GM12872 (cell line): Measurements from ENCODE around the gene HOXC10.

Source experiments
- TF ChIP-seq, protein P1 (sequence below): IDR thresholded peaks from 3 replicates; pipeline ENCODE4 v1.5.1; 2011; ENCODE audit warnings: low read depth, mild to moderate bottlenecking, low read length, moderate library complexity; ENCODE audit not compliant: insufficient read depth

The HOXC10 gene

DNA sequence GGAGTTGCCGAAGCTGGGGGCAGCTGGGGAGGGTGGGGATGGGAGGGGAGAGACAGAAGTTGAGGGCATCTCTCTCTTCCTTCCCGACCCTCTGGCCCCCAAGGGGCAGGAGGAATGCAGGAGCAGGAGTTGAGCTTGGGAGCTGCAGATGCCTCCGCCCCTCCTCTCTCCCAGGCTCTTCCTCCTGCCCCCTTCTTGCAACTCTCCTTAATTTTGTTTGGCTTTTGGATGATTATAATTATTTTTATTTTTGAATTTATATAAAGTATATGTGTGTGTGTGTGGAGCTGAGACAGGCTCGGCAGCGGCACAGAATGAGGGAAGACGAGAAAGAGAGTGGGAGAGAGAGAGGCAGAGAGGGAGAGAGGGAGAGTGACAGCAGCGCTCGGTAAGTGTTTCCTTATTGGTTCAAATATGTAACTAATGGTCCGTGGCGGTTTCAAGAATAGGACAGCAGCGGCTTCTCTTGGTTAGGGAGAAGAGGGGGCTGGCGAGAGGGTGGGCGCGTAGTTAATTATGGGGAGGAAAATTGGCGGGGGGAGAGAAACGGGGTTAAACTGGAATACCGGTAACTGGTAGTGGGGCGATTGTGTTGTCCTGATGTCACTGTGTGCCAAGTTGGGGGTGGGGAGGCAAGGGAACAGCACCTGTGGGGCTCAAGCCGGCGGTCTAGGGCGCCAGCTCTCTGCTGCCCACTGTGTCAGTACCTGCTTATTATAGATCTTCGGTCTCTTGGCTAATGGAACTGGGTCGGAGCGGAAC, 32.3 kb downstream of the HOXC10 start:
- TF ChIP-seq, protein P1, sequence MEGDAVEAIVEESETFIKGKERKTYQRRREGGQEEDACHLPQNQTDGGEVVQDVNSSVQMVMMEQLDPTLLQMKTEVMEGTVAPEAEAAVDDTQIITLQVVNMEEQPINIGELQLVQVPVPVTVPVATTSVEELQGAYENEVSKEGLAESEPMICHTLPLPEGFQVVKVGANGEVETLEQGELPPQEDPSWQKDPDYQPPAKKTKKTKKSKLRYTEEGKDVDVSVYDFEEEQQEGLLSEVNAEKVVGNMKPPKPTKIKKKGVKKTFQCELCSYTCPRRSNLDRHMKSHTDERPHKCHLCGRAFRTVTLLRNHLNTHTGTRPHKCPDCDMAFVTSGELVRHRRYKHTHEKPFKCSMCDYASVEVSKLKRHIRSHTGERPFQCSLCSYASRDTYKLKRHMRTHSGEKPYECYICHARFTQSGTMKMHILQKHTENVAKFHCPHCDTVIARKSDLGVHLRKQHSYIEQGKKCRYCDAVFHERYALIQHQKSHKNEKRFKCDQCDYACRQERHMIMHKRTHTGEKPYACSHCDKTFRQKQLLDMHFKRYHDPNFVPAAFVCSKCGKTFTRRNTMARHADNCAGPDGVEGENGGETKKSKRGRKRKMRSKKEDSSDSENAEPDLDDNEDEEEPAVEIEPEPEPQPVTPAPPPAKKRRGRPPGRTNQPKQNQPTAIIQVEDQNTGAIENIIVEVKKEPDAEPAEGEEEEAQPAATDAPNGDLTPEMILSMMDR, result no peak

DNA sequence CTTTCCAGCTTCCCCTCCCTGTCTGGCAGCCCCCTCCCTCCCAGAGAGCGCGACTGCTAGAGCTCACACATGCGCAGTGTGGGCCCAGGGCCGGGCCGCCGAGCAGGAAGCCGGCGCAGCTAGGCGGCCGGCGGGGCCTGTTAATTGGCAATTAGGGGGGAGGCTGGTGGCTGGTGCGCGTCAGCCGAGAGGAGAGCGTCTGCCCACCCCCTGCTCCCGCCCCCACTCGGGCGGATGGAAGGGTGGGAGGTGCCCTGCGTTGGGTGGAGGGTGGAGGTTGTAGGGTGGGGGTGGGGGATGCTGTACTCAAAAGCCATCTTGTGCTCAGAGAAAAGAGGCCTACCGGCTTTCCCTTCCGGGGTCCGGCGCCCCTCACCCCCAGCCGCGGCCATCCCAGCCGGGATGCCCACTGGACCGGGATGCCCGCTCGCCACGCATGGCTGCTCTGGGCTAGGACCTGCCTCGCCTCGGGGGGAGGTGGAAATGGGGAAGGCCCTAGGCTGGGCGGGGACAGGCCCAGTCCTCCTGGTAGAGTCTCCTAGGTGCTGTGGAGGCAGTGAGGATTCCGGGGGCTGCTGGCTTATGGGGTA, 33.0 kb downstream of the HOXC10 start:
- TF ChIP-seq, protein P1, result no peak

DNA sequence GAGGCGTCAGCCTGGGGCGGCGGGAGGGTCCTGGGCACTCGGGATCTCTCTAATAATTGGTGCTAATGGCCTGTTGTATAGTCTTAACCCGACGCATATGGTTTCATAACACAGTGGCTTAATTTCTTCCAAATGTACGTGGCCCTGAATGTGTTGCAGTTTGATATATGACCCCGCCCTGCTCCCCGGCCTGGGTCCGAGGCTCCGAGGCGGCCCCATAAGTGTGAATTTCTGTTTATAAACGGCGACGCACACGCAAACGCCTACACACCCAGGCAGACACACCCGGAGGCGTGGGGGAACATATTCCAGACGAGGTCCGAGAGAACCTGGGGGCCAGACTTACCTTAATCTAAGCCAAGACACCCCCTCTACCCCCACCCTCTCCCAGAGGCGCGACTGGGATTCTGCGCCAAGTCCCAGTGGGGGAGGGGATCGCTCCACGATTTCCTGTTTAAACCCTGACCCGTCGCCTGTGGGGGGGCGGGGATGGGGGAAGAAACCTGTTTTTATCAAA, 33.6 kb downstream of the HOXC10 start:
- TF ChIP-seq, protein P1, result no peak

DNA sequence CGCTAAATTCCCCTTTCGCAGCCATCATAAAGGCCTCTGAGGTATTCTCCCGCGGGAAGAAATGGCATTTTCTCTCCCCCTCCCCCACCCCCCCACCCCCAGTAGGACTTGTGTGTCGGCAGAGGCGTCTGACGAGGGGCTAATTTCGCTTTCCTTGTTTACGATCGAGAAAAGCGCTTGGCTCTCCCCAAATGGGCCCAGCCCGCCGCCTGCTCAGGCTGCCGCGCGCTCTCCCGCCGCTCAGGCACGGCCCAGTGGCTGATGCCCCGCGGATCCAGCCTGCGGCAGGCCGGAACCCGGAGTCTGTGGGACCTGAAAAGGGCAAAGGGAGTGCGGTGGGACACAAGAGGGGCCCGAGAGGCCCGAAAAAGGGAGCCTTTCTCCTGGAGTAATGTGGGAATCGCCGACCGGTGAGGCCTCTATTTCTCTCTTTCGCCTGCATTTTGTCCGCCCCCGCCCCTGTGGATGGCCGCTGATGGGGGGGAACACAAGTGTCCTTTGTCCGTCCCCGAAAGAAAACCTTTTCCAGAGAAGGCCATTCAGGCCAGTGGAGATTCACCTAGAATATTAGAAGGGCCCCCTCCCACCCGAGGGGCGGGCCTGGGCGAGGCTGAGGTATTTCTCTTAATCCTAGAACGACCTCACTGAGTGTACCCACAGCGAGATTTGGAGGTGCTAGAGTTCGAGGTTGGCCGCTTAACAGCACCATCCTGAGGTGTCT, 34.3 kb downstream of the HOXC10 start:
- TF ChIP-seq, protein P1, result no peak

DNA sequence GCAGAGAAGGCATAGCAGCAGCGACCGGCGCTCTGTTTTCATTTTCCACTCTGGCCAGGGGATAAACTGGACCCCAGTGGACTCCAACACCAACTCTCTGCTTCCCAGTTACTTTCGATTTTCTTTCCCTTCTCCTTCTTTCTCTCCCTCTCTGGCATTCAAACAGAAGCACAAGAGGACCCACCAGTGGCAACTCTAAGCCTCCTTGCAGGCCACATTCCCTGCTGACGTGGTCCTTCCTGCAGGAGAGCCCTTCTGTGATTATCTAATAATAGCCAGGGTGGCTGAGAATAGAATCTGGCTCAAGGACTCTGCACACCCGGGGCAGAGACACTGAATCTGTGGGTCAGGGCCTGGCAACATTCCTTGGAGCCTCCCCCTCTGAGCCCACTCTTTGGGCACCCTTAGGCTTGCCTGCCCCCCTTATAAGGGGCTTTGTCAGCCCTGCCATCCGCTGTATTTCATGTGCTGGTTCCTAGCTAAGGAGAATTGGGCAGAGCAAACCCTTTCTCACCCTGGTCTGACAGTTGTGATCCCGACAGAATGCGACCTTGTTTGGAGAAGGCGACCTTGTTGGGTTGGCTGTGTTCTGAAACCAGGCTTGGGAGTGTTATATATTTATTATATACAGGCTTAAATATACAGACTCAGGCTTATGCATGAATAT, 35.1 kb downstream of the HOXC10 start:
- TF ChIP-seq, protein P1, result no peak

DNA sequence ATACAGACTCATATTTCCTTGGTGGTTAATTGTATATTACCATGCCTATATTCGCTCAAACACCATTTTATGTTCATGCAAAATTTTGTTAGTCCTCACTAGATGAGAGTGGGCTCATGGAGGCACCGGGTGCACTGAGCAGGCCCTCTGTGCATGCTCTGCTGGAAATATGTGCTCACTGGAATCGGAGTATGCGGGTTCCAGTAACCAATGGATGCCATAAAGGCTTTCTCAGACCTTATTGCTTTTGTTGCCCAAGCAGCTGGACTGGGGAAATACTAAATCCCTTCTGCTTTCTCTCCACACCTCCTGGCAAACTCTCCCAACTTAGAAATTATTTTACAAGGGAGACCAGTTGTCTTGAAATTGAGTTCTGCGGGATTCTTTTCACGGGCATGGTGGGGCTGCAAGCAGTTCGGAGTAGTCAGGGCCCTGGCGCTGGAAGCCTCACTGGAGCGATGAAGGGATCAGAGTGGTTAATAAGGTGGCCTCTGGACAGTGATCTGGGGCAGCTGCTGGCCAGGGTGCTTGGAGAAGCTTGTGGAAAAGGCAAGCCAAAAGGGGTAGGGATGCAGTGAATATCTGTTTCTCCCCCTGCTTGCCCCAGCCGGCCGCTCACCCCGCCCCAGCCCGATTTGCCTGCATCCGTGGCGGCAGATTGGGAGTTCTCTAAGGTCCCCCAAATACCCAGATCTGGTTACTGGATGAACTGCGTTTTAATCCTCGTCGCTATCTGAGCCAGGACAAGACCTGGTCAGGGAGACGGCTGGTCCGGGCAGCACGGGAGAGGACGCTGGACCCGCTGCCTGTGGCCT, 35.9 kb downstream of the HOXC10 start:
- TF ChIP-seq, protein P1, result no peak
